Skeletal muscle tissue (tissue), 4 donors: ENCODE results near the gene PSMC5. TPM values are rescaled to one million over a fixed set of nuclear protein-coding genes. Genes with fewer than 3 reads are reported as not detected.
A peak's percentile ranks its signal among the peaks of the same experiment; 100 is the strongest.
"Not testable (repeated sequence)": the region's sequence is repeated elsewhere in the genome, so short reads cannot be mapped to it uniquely, and the experiment has no call there.

Experiments
- H3K27ac ChIP-seq: one replicate; pipeline ENCODE4 v1.7.0; 2013; ENCODE audit warnings: mild to moderate bottlenecking, low read depth, low read length, inconsistent platforms
- H3K27me3 ChIP-seq, 3 donors: one replicate each; pipeline ENCODE4 v1.7.0; 2013; ENCODE audit warnings: low read length in 3 of 3; ENCODE audit not compliant: control insufficient read depth in 3 of 3, insufficient read depth in 3 of 3
- H3K36me3 ChIP-seq, 3 donors: one replicate each; pipeline ENCODE4 v1.7.0; 2013; ENCODE audit warnings: low read length in 3 of 3; ENCODE audit not compliant: control insufficient read depth in 3 of 3, insufficient read depth in 3 of 3
- H3K4me1 ChIP-seq, 3 donors: one replicate each; pipeline ENCODE4 v1.7.0; 2013; ENCODE audit warnings: low read length in 3 of 3, mild to moderate bottlenecking in 3 of 3; ENCODE audit not compliant: control insufficient read depth in 3 of 3, insufficient read depth in 3 of 3
- H3K4me3 ChIP-seq, 3 donors: one replicate each; pipeline ENCODE4 v1.7.0; 2013; ENCODE audit warnings: low read length in 3 of 3
- H3K9ac ChIP-seq, 3 donors: one replicate each; pipeline ENCODE4 v1.7.0; 2013; ENCODE audit warnings: low read length in 3 of 3, mild to moderate bottlenecking in 3 of 3, moderate library complexity in 2 of 3, low read depth in 1 of 3
- H3K9me3 ChIP-seq, 3 donors: one replicate each; pipeline ENCODE4 v1.7.0; 2013; ENCODE audit warnings: low read length in 3 of 3; ENCODE audit not compliant: control insufficient read depth in 3 of 3
- total RNA-seq: library from RNA; depleted of rRNA; stranded (reverse); fragments of >200 nt; gene quantifications from one replicate; pipeline ENCODE4 v1.2.3, GENCODE V29; 2014
- donor health status: Osteomylitis.

The PSMC5 gene
- total RNA-seq, 1 donor from 2014 or later: 41.2 TPM

DNA sequence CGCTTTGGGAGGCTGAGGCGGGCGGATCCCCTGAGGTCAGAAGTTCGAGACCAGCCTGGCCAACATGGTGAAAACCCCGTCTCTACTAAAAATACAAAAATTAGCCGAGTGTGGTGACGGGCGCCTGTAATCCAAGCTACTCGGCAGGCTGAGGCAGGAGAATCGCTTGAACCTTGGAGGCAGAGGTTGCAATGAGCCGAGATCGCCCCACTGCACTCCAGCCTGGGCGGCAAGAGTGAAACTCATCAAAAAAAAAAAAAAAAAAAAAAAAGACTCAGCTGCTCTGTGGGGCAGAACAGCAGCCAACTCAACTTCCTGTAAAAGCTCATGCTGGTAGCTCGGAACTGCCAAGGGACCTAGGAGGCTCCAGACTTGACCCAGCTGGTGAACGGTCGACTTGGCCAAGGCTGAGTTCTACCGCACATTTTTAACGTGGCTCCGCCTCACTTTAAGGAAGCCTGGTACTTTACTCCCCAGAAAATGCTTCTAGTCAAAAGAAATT is 16.2 kb downstream of the PSMC5 start:
- peak overlapping the region; percentile 79 to 90 (median 86) for H3K9ac ChIP-seq
- H3K27ac ChIP-seq: peak overlapping the region; percentile 89

GRCh38 chr17:63843910-63844677 is 16.9 kb downstream of the PSMC5 start:
- Histone ChIP-seq H3K4me1 (peaks cover 38 to 42% (median 41%) of the 10 kb centered on the region in 3 donors), H3K36me3 (no peaks in the 10 kb centered on the region), H3K27ac (peak overlapping the region; percentile 89), H3K27me3 (no peaks in the 10 kb centered on the region), H3K9me3 (no peaks in the 10 kb centered on the region), H3K4me3 (peak overlapping the region in 2 of 3 donors; percentile 84 to 87), H3K9ac (peak overlapping the region in 2 of 3 donors; percentile 86 to 90)

More for the DNA sequence above, 16.2 kb downstream of the PSMC5 start:
- not testable (repeated sequence) for H3K9me3 ChIP-seq, H3K27me3 ChIP-seq, H3K36me3 ChIP-seq
- H3K4me1 ChIP-seq: peaks cover 40 to 43% (median 42%) of the 10 kb centered on the region in 3 donors
- peak overlapping the region; percentile 84 to 91 (median 87) for H3K4me3 ChIP-seq

DNA sequence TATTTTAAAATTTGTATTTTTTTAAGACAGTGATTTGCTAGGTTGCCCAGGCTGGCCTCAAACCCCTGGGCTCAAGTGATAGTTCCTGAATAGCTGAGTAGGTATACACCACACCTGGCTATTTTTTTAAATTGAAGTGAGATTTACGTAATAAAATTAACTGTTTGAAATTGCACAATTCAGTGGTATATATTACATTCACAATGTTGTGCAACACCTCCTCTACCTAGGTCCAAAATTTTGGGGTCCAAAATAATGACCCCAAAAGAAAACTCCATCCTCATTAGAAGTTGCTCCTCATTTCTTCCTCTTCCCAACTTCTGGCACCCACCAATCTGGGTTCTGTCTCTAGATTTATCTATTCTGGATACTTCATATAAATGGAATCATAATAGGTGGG is 18.3 kb downstream of the PSMC5 start:
- Histone ChIP-seq H3K36me3 (no peaks in the 10 kb centered on the region), H3K9me3 (no peaks in the 10 kb centered on the region), H3K27me3 (no peaks in the 10 kb centered on the region), H3K4me3 (no peak overlapping the region), H3K4me1 (peaks cover 28 to 34% (median 32%) of the 10 kb centered on the region in 3 donors), H3K27ac (no peak overlapping the region), H3K9ac (no peak overlapping the region)

- Histone ChIP-seq H3K36me3 (no peaks in the 10 kb centered on the region), H3K9me3 (no peaks in the 10 kb centered on the region), H3K9ac (no peak overlapping the region), H3K4me3 (no peak overlapping the region), H3K27me3 (no peaks in the 10 kb centered on the region), H3K4me1 (peaks cover 12 to 18% (median 18%) of the 10 kb centered on the region in 3 donors), H3K27ac (no peak overlapping the region)
These were observed 20.5 kb downstream of the PSMC5 start for GRCh38 chr17:63847525-63848249.

DNA sequence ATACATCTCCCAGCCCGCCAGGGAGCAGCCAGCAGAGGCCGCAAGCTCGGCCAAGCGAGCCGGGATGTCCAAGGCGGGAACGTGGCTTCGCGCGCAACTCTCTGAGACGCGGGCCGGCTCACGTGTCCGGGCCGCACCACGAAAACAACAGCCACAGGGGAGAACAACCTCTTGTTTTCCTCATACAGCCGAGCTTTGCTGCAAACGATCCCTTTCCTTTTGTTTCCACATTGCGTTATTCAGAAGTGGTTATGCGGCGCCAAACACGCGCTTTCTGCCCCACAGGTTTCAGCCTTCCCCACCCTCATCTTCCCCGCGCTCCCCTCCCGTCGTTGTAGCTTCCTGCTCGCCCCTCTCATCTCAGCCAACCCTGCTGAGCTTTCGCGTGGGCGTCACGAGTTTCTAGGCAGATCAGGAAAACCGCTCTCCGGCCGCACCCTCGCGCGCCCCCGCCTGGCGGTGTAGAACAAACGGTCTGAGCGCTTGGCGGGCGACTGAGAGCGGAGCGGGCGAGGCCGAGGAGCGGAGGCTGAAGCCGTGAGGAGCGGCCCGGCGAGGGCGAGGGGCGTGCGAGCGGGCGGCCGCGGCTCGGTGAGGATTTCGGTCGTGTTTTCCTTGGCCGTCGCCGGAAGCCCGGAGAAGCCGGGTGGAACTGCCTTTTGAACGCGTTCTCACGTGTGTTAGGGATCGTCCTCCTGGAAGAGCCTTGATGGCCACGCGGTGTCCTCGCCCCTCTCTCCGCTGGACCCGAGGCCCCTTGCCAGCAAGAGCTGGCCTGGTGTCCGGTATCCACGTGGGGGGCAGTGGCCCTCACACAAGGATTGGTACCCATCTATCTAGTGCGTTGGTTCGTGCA is 21.8 kb downstream of the PSMC5 start:
- Histone ChIP-seq H3K27me3 (no peaks in the 10 kb centered on the region), H3K36me3 (no peaks in the 10 kb centered on the region), H3K4me3 (peak overlapping the region; percentile 66 to 83 (median 75)), H3K27ac (peak overlapping the region; percentile 72), H3K9me3 (no peaks in the 10 kb centered on the region), H3K9ac (peak overlapping the region; percentile 66 to 83 (median 74)), H3K4me1 (peaks cover 6 to 13% (median 12%) of the 10 kb centered on the region in 3 donors)

DNA sequence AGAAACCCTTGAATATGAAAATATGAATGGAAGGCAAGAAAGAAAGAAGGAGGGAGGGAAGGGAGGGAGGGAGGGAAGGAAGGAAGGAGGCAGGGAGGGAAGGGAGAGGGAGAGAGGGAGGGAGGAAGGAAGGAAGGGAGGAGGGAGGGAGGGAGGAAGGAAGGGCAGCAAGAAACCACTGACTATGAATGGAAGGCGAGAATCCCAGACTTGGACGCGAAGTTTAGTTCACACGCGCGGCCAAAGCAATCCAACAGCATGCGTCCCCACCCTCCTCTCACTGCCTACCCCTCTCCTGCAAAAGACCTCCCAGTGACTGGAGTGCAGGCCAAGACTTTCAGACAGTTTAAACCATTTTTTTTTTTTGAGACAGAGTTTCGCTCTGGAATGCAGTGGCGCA is 23.2 kb downstream of the PSMC5 start:
- no peak overlapping the region for H3K4me3 ChIP-seq
- H3K27ac ChIP-seq: no peak overlapping the region
- H3K27me3 ChIP-seq: no peaks in the 10 kb centered on the region
- no peaks in the 10 kb centered on the region for H3K9me3 ChIP-seq
- H3K36me3 ChIP-seq: no peaks in the 10 kb centered on the region
- no peak overlapping the region for H3K9ac ChIP-seq
- peaks cover 6 to 13% (median 12%) of the 10 kb centered on the region in 3 donors for H3K4me1 ChIP-seq

- H3K4me1 ChIP-seq: peaks cover 6 to 12% (median 12%) of the 10 kb centered on the region in 3 donors
- no peaks in the 10 kb centered on the region for H3K27me3 ChIP-seq
- no peaks in the 10 kb centered on the region for H3K9me3 ChIP-seq
- H3K4me3 ChIP-seq: no peak overlapping the region
- H3K9ac ChIP-seq: no peak overlapping the region
- no peak overlapping the region for H3K27ac ChIP-seq
- H3K36me3 ChIP-seq: no peaks in the 10 kb centered on the region
These were observed 26.0 kb downstream of the PSMC5 start for GRCh38 chr17:63853260-63853659.

- Histone ChIP-seq H3K4me3 (no peak overlapping the region), H3K27ac (no peak overlapping the region), H3K36me3 (no peaks in the 10 kb centered on the region), H3K27me3 (no peaks in the 10 kb centered on the region), H3K9me3 (no peaks in the 10 kb centered on the region), H3K4me1 (peaks cover 0 to under 1% (median 0%) of the 10 kb centered on the region in 3 donors), H3K9ac (no peak overlapping the region)
These were observed 27.5 kb downstream of the PSMC5 start for GRCh38 chr17:63854709-63855108.

DNA sequence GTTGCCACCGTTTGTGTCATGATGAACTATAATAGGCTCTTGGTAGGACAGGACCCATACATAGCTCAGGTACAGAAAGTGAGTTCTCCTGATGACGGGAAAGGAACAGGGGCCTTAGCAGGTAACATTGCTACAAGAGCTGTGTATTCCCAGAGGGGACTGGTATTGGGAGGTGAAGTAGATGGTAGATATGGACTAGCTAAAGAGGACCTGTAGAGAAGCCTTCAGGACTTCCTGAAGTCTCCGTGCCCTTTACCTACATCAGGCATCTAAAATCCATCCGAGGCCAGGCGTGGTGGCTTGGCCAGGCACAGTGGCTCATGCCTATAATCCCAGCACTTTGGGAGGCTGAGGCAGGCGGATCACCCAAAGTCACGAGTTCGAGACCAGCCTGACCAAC is 28.0 kb downstream of the PSMC5 start:
- Histone ChIP-seq H3K4me1 (no peaks in the 10 kb centered on the region), H3K36me3 (no peaks in the 10 kb centered on the region), H3K27me3 (no peaks in the 10 kb centered on the region), H3K4me3 (no peak overlapping the region), H3K9me3 (no peaks in the 10 kb centered on the region), H3K27ac (no peak overlapping the region), H3K9ac (no peak overlapping the region)
